ENCODE data around the gene UBE4A.

GRCh38 chr11:118373263-118373662, 13.9 kb downstream of the UBE4A start:
- no peak for TF ChIP-seq CTCF (conservative IDR thresholded peaks at IDR 0.05; ENCODE audit: low read depth, low read length)
- no peak for TF ChIP-seq MAZ (IDR thresholded peaks at IDR 0.05; ENCODE audit: borderline replicate concordance, low read depth, low read length)
- TF ChIP-seq RAD21 (IDR thresholded peaks at IDR 0.05; ENCODE audit: low read length): no peak
- no peak for TF ChIP-seq RFX5 (IDR thresholded peaks at IDR 0.05; ENCODE audit: low read depth, low read length)
- no peak for TF ChIP-seq RCOR1 (IDR thresholded peaks at IDR 0.05; ENCODE audit: insufficient replicate concordance, low read length)
- no peak for TF ChIP-seq POLR2A (IDR thresholded peaks at IDR 0.05; ENCODE audit: low read depth, low read length)
- TF ChIP-seq BHLHE40 (IDR thresholded peaks at IDR 0.05; ENCODE audit: low read depth, low read length): no peak
- TF ChIP-seq SMC3 (IDR thresholded peaks at IDR 0.05; ENCODE audit: low read depth, low read length): no peak
- TF ChIP-seq MXI1 (IDR thresholded peaks at IDR 0.05; ENCODE audit: borderline replicate concordance, low read depth, low read length): no peak
- no peak for TF ChIP-seq CEBPB (IDR thresholded peaks at IDR 0.05; ENCODE audit: low read depth, low read length)
